Neutrophil (primary cell): ENCODE measurements around the gene OSTF1.

ENCODE experiments used
- H3K27ac ChIP-seq: fragments of 200-600 bp; sonication (generic); 2 replicates; pipeline ENCODE4 v1.5.1; 2016; ENCODE audit warnings: mild to moderate bottlenecking, moderate library complexity
- H3K27me3 ChIP-seq: fragments of 200-600 bp; sonication (generic); 2 replicates; pipeline ENCODE4 v1.6.0; 2016; ENCODE audit warnings: mild to moderate bottlenecking
- H3K36me3 ChIP-seq: fragments of 200-600 bp; sonication (generic); 2 replicates; pipeline ENCODE4 v1.5.1; 2017
- H3K4me1 ChIP-seq, 2 experiments: fragments of 200-600 bp in 1 of 2; sonication (generic) in 1 of 2; 1 replicate in 1 of 2; 2 replicates in 1 of 2; pipeline versions ENCODE4 v1.5.1 to v1.6.1; 2013 to 2016; ENCODE audit warnings: low read depth in 1 of 2, low read length in 1 of 2, mild to moderate bottlenecking in 1 of 2, moderate library complexity in 1 of 2; ENCODE audit not compliant: control insufficient read depth in 1 of 2, insufficient read depth in 1 of 2
- H3K4me3 ChIP-seq, 2 experiments: fragments of 200-600 bp in 1 of 2; sonication (generic) in 1 of 2; 1 replicate in 1 of 2; 2 replicates in 1 of 2; pipeline ENCODE4 v1.5.1; 2013 to 2016; ENCODE audit warnings: low read depth in 1 of 2, low read length in 1 of 2, mild to moderate bottlenecking in 1 of 2, moderate library complexity in 1 of 2
- H3K9me3 ChIP-seq: fragments of 200-600 bp; sonication (generic); 2 replicates; pipeline ENCODE4 v1.5.1; 2016
- CTCF ChIP-seq: fragments of 200-600 bp; sonication (generic); IDR thresholded peaks from 2 replicates; pipeline ENCODE4 v1.5.1; 2016; ENCODE audit warnings: antibody characterized with exemption

Gene OSTF1

GRCh38 chr9:75138260-75139040 lies 50.1 kb downstream of the OSTF1 start:
- H3K4me3 ChIP-seq, result no peak overlapping the region
- H3K9me3 ChIP-seq, result no peaks in the 10 kb centered on the region
- TF ChIP-seq CTCF, result no peak
- no peaks in the 10 kb centered on the region for H3K27me3 ChIP-seq
- H3K36me3 ChIP-seq, result peaks cover 79% of the 10 kb centered on the region
- peak overlapping the region; percentile 4 for H3K27ac ChIP-seq
- H3K4me1 ChIP-seq, result peaks cover 62 to 73% of the 10 kb centered on the region in 2 experiments

GRCh38 chr9:75139201-75139600 lies 50.9 kb downstream of the OSTF1 start:
- TF ChIP-seq CTCF, result no peak
- H3K9me3 ChIP-seq, result no peaks in the 10 kb centered on the region
- H3K27me3 ChIP-seq, result no peaks in the 10 kb centered on the region
- peaks cover 70 to 76% of the 10 kb centered on the region in 2 experiments for H3K4me1 ChIP-seq
- H3K27ac ChIP-seq, result no peak overlapping the region
- no peak overlapping the region for H3K4me3 ChIP-seq
- peaks cover 78% of the 10 kb centered on the region for H3K36me3 ChIP-seq

- TF ChIP-seq CTCF, result no peak
- no peaks in the 10 kb centered on the region for H3K9me3 ChIP-seq
- H3K4me3 ChIP-seq, result no peak overlapping the region
- H3K4me1 ChIP-seq, result peaks cover 80 to 87% of the 10 kb centered on the region in 2 experiments
- H3K27ac ChIP-seq, result peak overlapping the region; percentile 83
- H3K36me3 ChIP-seq, result peaks cover 70% of the 10 kb centered on the region
- H3K27me3 ChIP-seq, result no peaks in the 10 kb centered on the region
These were observed 51.9 kb downstream of the OSTF1 start for GRCh38 chr9:75140261-75140660.

GRCh38 chr9:75142202-75142601 lies 53.9 kb downstream of the OSTF1 start:
- peak overlapping the region; percentile 83 for H3K27ac ChIP-seq
- H3K36me3 ChIP-seq, result peaks cover 67% of the 10 kb centered on the region
- H3K4me3 ChIP-seq, result peak overlapping the region; percentile 28 to 31
- H3K9me3 ChIP-seq, result no peaks in the 10 kb centered on the region
- peaks cover 84 to 93% of the 10 kb centered on the region in 2 experiments for H3K4me1 ChIP-seq
- TF ChIP-seq CTCF, result no peak
- H3K27me3 ChIP-seq, result no peaks in the 10 kb centered on the region

GRCh38 chr9:75146229-75146628 lies 57.9 kb downstream of the OSTF1 start:
- H3K36me3 ChIP-seq, result peaks cover 44% of the 10 kb centered on the region
- no peaks in the 10 kb centered on the region for H3K9me3 ChIP-seq
- H3K4me3 ChIP-seq, result no peak overlapping the region
- H3K27me3 ChIP-seq, result no peaks in the 10 kb centered on the region
- H3K4me1 ChIP-seq, result peaks cover 99 to 100% of the 10 kb centered on the region in 2 experiments
- TF ChIP-seq CTCF, result no peak
- peak overlapping the region; percentile 83 for H3K27ac ChIP-seq
